Keratinocyte (primary cell): ENCODE data around the gene PARD3B. TPM values are rescaled to one million over a fixed set of nuclear protein-coding genes. Genes with fewer than 3 reads are reported as not detected.

ENCODE experiments used
- DNase-seq: peaks from one replicate; pipeline ENCODE4 v3.0.0-alpha.2; 2011; ENCODE audit warnings: low read depth, missing footprints, low spot score
- FAIRE-seq: peaks from 2 replicates; lab custom pipeline; 2011; peaks lifted over from hg19 to GRCh38; lab: Jason Lieb, UNC
- H2AFZ ChIP-seq: 2 replicates; pipeline ENCODE4 v1.6.0; 2012; ENCODE audit warnings: low read length, control low read depth, inconsistent platforms; ENCODE audit not compliant: control insufficient read depth
- H3K27ac ChIP-seq: 2 replicates; pipeline ENCODE4 v1.5.1; 2011; ENCODE audit warnings: low read length; ENCODE audit not compliant: control insufficient read depth, insufficient read depth
- H3K27me3 ChIP-seq: 3 replicates; pipeline ENCODE4 v1.6.0; 2011; ENCODE audit warnings: low read length; ENCODE audit not compliant: control insufficient read depth, insufficient read depth; ENCODE audit errors: extremely low read depth
- H3K36me3 ChIP-seq, 2 experiments: 2 replicates in 1 of 2; 3 replicates in 1 of 2; pipeline ENCODE4 v1.5.1; 2011; ENCODE audit warnings: low read length in 2 of 2, mild to moderate bottlenecking in 1 of 2; ENCODE audit not compliant: control insufficient read depth in 2 of 2, insufficient read depth in 2 of 2; ENCODE audit errors: extremely low read depth in 1 of 2
- H3K4me1 ChIP-seq: 3 replicates; pipeline ENCODE4 v1.5.1; 2011; ENCODE audit warnings: low read length; ENCODE audit not compliant: control insufficient read depth, insufficient read depth; ENCODE audit errors: extremely low read depth
- H3K4me2 ChIP-seq: 3 replicates; pipeline ENCODE4 v1.6.0; 2011; ENCODE audit warnings: low read depth, low read length; ENCODE audit not compliant: control insufficient read depth, insufficient read depth; ENCODE audit errors: extremely low read depth
- H3K4me3 ChIP-seq, 3 experiments: fragments of 200-600 bp in 1 of 3; sonication (generic) in 1 of 3; 2 replicates in 2 of 3; 3 replicates in 1 of 3; pipeline ENCODE4 v1.5.1; 2011 to 2016; ENCODE audit warnings: low read length in 3 of 3, mild to moderate bottlenecking in 3 of 3, control low read depth in 2 of 3, inconsistent platforms in 1 of 3, low read depth in 1 of 3, mixed read lengths in 1 of 3, mixed run types in 1 of 3, moderate library complexity in 1 of 3; ENCODE audit not compliant: control insufficient read depth in 2 of 3, insufficient read depth in 2 of 3; ENCODE audit errors: extremely low read depth in 1 of 3
- H3K79me2 ChIP-seq: 2 replicates; pipeline ENCODE4 v1.6.0; 2012; ENCODE audit warnings: low read length; ENCODE audit not compliant: control insufficient read depth, insufficient read depth
- H3K9ac ChIP-seq: 3 replicates; pipeline ENCODE4 v1.6.0; 2011; ENCODE audit warnings: low read length; ENCODE audit not compliant: control insufficient read depth, insufficient read depth; ENCODE audit errors: extremely low read depth
- H3K9me1 ChIP-seq: 3 replicates; pipeline ENCODE4 v1.6.0; 2011; ENCODE audit warnings: low read length; ENCODE audit not compliant: control insufficient read depth, insufficient read depth; ENCODE audit errors: extremely low read depth
- H3K9me3 ChIP-seq: 2 replicates; pipeline ENCODE4 v1.5.1; 2012; ENCODE audit warnings: low read depth, low read length; ENCODE audit not compliant: control insufficient read depth
- H4K20me1 ChIP-seq: 3 replicates; pipeline ENCODE4 v1.6.0; 2011; ENCODE audit warnings: low read length; ENCODE audit not compliant: control insufficient read depth, insufficient read depth; ENCODE audit errors: extremely low read depth
- EZH2 ChIP-seq: IDR thresholded peaks from one replicate; pipeline ENCODE4 v1.6.1; 2012; ENCODE audit warnings: inconsistent platforms, mild to moderate bottlenecking, low read length, moderate library complexity
- dilution Hi-C: fragments of 300-500 bp; cut with MboI; formaldehyde crosslinking; loops from one replicate; pipeline ENCODE4 v1.7.0; 2020; ENCODE audit warnings: low sequenced_read_pairs; ENCODE audit not compliant: extremely low pct_ligation_motif_present
- polyA plus RNA-seq, 5 experiments: library from polyadenylated mRNA; depleted of rRNA in 3 of 5; stranded (reverse) in 3 of 5; stranded (forward) in 1 of 5; unstranded in 1 of 5; fragments of >200 nt; gene quantifications; 1 replicate in 1 of 5; 2 replicates in 3 of 5; 3 replicates in 1 of 5; pipeline versions ENCODE4 v1.2.1 to v1.2.3, GENCODE V29; 2011 to 2012; ENCODE audit warnings: missing spikeins in 2 of 5, low read depth in 1 of 5, low replicate concordance in 1 of 5
- TF ChIP-seq, protein P1 (sequence below), 3 experiments: IDR thresholded peaks in 1 of 3; conservative IDR thresholded peaks in 1 of 3; optimal IDR thresholded peaks in 1 of 3; 2 replicates in 2 of 3; 3 replicates in 1 of 3; pipeline versions ENCODE3 to v1.5.1; 2011; ENCODE audit warnings: low read length in 3 of 3, mild to moderate bottlenecking in 3 of 3, moderate library complexity in 2 of 3, control low read depth in 1 of 3, inconsistent platforms in 1 of 3; ENCODE audit not compliant: insufficient read depth in 2 of 3; ENCODE audit errors: extremely low read depth in 1 of 3

The PARD3B gene
- polyA plus RNA-seq, 1 donor (not counting 4 experiments of a cell fraction or from before 2014, with no cell fraction given) = 1.2 TPM

DNA sequence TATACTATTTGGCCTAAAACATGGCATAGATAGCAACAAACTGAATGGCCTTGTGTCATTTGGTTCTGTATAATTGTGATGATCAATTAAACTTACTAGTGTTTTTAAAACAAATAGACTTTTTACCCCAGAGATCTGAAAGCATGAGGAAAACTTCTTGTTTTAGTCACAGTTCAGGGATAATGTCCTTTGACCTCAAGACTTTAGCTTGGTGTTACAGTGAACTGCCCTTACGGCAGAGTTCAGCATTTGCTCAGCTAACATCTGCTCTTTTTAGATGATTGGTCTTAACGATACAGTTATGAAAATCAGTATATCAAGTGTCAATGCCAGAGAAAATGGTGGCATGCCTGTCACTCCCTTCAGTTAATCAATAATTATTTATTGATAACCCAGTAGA, 429.2 kb downstream of the PARD3B start:
- Histone ChIP-seq H3K4me2 (no peak overlapping the region), H3K27ac (no peak overlapping the region), H3K9me3 (no peaks in the 10 kb centered on the region), H3K9ac (no peak overlapping the region), H4K20me1 (no peaks in the 10 kb centered on the region), H2AFZ (no peak overlapping the region), H3K9me1 (no peaks in the 10 kb centered on the region), H3K4me1 (no peaks in the 10 kb centered on the region), H3K79me2 (no peaks in the 10 kb centered on the region), H3K36me3 (no peaks in the 10 kb centered on the region), H3K4me3 (no peak overlapping the region), H3K27me3 (no peaks in the 10 kb centered on the region)
- FAIRE-seq = no peak
- dilution Hi-C loops = no loop called here
- TF ChIP-seq EZH2 = no peak
- TF ChIP-seq, protein P1, sequence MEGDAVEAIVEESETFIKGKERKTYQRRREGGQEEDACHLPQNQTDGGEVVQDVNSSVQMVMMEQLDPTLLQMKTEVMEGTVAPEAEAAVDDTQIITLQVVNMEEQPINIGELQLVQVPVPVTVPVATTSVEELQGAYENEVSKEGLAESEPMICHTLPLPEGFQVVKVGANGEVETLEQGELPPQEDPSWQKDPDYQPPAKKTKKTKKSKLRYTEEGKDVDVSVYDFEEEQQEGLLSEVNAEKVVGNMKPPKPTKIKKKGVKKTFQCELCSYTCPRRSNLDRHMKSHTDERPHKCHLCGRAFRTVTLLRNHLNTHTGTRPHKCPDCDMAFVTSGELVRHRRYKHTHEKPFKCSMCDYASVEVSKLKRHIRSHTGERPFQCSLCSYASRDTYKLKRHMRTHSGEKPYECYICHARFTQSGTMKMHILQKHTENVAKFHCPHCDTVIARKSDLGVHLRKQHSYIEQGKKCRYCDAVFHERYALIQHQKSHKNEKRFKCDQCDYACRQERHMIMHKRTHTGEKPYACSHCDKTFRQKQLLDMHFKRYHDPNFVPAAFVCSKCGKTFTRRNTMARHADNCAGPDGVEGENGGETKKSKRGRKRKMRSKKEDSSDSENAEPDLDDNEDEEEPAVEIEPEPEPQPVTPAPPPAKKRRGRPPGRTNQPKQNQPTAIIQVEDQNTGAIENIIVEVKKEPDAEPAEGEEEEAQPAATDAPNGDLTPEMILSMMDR (optimal IDR thresholded peaks at IDR 0.05 in 1 of 3, IDR thresholded peaks at IDR 0.05 in 1 of 3, conservative IDR thresholded peaks at IDR 0.05 in 1 of 3; ENCODE audit: extremely low read depth in 1 of 3, insufficient read depth in 2 of 3, low read length in 3 of 3) = no peak
- no peak for DNase-seq

DNA sequence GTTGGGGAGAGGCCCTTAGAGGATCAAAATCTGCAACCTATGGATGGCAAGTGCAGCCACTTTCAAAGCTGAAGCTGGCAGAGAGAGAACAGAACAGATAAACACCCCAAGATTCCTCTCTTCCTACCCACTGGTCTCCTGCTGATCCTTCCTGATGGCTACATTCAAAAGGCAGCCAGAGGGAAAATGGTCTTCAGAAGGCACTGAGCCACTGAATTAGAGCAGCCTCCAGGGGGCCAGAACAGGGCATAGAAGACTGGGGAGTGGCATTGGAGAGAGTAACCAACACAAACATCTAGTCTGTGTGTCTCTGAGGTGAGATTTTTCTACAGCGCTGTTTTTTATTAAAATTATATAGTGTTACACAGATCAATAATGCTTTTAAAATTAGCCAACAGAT, 432.6 kb downstream of the PARD3B start:
- Histone ChIP-seq H3K4me2 (no peak overlapping the region), H3K79me2 (no peaks in the 10 kb centered on the region), H3K36me3 (no peaks in the 10 kb centered on the region), H2AFZ (no peak overlapping the region), H3K9me3 (no peaks in the 10 kb centered on the region), H3K27me3 (no peaks in the 10 kb centered on the region), H3K27ac (no peak overlapping the region), H3K4me1 (no peaks in the 10 kb centered on the region), H3K9ac (no peak overlapping the region), H4K20me1 (no peaks in the 10 kb centered on the region), H3K4me3 (no peak overlapping the region), H3K9me1 (no peaks in the 10 kb centered on the region)
- no peak for DNase-seq
- FAIRE-seq = no peak
- dilution Hi-C loops = no loop called here
- TF ChIP-seq, protein P1 (optimal IDR thresholded peaks at IDR 0.05 in 1 of 3, IDR thresholded peaks at IDR 0.05 in 1 of 3, conservative IDR thresholded peaks at IDR 0.05 in 1 of 3; ENCODE audit: extremely low read depth in 1 of 3, insufficient read depth in 2 of 3, low read length in 3 of 3) = no peak
- TF ChIP-seq EZH2 = no peak
